Hematopoietic multipotent progenitor cell (in vitro differentiated cells): ENCODE data around the gene NANOS1. TPM values are rescaled to one million over a fixed set of nuclear protein-coding genes. Genes with fewer than 3 reads are reported as not detected.

Experiments used
- DNase-seq, 3 donors: peaks; one replicate each; pipeline ENCODE4 v3.0.0-alpha.2; 2011 to 2015; ENCODE audit warnings: low read depth in 2 of 3, low spot score in 2 of 3
- total RNA-seq: library from RNA; depleted of rRNA; stranded (reverse); fragments of >200 nt; gene quantifications from one replicate; pipeline ENCODE4 v1.2.3, GENCODE V29; 2012

Gene NANOS1, protein sequence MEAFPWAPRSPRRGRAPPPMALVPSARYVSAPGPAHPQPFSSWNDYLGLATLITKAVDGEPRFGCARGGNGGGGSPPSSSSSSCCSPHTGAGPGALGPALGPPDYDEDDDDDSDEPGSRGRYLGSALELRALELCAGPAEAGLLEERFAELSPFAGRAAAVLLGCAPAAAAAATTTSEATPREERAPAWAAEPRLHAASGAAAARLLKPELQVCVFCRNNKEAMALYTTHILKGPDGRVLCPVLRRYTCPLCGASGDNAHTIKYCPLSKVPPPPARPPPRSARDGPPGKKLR
- 0.27 TPM for total RNA-seq

DNA sequence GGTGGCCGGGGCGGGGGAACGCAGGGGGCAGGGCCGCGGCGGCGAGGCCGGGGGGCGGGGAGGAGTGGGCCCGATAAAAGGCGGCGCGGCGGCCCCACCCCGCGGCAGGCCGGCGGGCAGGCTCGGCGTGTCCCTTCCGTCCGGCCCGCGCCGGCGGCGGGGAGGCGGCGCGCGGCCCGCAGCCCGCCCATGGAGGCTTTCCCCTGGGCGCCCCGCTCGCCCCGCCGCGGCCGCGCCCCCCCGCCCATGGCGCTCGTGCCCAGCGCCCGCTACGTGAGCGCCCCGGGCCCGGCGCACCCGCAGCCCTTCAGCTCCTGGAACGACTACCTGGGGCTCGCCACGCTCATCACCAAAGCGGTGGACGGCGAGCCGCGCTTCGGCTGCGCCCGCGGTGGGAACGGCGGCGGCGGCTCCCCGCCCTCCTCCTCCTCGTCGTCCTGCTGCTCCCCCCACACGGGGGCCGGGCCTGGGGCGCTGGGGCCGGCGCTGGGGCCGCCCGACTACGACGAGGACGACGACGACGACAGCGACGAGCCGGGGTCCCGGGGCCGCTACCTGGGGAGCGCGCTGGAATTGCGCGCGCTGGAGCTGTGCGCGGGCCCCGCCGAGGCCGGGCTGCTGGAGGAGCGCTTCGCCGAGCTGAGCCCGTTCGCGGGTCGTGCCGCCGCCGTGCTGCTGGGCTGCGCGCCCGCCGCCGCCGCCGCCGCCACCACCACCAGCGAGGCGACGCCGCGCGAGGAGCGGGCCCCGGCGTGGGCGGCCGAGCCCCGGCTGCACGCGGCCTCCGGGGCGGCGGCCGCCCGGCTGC is at the start of gene NANOS1:
Gene NANOS1 (plus strand): TSS at position 102 of the 808 bp plus-strand sequence. CDS start 88 bp downstream, at position 190.
- peak in 2 of 3 donors; percentile 4 to 9 for DNase-seq

DNA sequence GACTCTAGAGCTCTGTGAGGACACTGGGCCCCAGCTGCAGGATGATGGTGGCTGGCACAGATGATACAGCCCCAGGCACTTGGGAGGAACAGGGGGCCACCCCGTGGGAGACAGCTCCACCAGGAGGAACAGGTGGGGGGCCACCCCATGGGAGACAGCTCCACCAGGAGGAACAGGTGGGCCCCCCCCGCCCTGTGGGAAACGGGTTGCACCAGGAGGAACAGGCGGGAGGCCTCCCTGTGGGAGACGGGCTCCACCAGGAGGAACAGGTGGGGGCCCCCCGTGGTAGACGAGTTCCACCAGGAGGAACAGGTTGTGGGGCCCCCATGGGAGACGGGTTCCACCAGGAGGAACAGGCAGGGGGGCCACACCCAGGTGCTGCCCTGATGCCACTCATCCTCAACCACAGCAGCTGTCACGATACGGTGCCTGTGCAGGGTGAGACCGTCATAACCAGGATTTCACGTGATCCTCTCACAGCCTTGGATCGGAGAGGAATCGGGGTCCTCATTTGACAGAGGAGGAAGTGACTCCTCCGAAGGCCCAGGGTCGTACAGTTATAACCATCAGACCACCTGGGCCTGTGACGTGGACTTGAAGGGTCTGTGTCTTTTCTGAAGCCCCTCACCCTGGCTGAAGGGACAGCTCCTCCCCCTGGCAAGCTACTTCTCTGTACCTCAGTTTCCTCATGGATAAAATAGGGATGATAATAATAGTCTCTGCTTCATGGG is 49.2 kb upstream of the NANOS1 start:
- DNase-seq, result no peak

- no peak for DNase-seq
These were observed 48.6 kb upstream of the NANOS1 start for GRCh38 chr10:118980870-118981269.

DNA sequence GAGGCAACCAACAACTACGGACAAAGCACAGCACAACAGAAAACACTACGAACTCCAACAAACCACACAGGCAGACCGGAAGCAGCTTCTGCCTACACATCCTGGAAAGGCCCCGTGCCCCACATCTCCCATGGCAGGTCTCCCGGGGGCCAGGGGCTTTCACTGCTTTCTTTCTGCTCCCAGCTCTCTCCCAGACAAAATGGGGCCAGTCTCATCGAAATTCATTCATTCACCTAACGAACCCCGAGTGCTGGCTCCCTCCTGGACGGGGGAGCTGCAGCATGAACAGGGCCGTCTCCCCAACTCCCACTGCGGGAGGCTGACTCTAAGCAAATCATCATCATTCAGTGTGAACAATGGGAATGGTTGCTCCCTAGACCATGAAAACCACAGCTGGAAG is 47.6 kb upstream of the NANOS1 start:
- no peak for DNase-seq

DNA sequence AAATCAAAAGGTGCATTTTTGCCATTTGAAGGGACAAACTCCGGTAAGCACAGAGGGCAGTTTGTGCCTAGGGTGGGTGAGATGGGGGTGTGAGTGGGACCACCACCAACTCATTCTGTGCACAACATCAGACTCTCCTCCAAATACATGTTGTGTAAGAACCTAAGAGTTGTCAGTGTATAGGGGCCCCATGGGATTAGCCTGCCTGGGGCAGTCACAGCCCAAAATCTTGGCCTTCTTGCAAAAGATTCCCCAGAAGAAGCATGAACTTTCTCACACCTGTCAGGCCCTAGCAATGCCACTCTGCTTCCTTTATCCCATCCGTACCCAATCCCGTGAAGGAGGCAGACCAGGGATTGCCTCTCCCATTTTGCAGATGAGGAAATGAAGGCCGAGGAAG is 47.1 kb upstream of the NANOS1 start:
- no peak for DNase-seq

DNA sequence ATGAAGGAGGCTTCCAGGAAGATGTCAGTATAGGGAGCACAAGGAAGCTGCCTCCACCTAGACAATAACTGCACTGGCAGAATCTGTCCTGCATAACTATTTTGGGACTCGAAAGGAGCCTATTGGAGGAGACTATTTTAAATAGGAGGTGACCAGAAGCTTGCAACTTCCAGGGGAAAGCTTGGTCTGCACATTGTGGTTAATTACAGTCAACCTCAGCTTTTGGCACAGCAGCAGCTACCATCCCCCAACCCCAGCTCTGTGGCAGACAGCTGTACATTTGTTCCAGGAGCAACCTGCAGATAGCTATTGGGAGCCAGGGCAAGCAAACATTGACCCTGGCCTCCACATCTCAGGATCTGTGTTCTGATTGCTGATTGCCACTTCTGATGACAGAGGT is 46.3 kb upstream of the NANOS1 start:
- DNase-seq, result peak in 1 of 3 donors; percentile 6

DNA sequence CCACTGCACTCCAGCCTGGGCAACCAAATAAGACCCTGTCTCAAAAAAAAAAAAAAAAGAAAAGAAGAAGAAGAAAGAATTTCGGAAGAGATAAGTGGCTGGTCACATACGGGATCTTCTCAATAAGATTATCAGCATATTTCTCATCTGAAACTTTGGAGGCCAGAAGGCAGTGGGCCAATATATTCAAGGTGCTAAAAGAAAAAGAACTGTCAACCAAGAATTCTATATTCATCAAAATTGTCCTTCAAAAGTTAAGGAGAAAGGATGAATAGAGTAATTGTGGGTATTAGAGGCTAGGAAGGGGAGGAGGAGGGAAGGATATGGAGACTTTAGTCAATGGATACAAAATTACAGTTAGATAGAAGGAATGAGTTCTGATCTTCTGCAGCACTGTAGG is 43.9 kb upstream of the NANOS1 start:
- DNase-seq, result no peak

GRCh38 chr10:118986815-118987790 is 42.4 kb upstream of the NANOS1 start:
- no peak for DNase-seq

GRCh38 chr10:118990326-118990725 is 39.2 kb upstream of the NANOS1 start:
- no peak for DNase-seq

- no peak for DNase-seq
These were observed 37.0 kb upstream of the NANOS1 start for GRCh38 chr10:118992496-118992895.

- no peak for DNase-seq
These were observed 36.3 kb upstream of the NANOS1 start for GRCh38 chr10:118993214-118993613.

- no peak for DNase-seq
These were observed 35.2 kb upstream of the NANOS1 start for GRCh38 chr10:118994321-118994720.

GRCh38 chr10:118995739-118996138 is 33.8 kb upstream of the NANOS1 start:
- no peak for DNase-seq

DNA sequence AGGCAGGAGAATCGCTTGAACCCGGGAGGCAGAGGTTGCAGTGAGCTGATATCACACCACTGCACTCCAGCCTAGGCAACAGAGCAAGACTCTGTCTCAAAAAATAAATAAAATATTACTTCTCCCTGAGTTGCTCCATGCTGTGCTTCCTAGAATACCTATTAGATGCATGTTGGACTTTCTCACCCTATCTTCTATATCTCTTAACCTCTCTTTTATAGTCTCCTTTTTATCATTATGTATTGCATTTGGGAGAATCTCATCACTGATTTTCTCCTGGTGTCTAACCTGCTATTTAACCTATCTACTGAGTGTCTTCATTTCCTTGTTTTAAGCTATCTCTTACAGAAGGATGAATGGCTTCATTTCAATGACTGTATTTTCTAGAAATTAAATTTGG is 32.1 kb upstream of the NANOS1 start:
- DNase-seq, result no peak

GRCh38 chr10:118998183-118998582 is 31.3 kb upstream of the NANOS1 start:
- DNase-seq, result no peak

DNA sequence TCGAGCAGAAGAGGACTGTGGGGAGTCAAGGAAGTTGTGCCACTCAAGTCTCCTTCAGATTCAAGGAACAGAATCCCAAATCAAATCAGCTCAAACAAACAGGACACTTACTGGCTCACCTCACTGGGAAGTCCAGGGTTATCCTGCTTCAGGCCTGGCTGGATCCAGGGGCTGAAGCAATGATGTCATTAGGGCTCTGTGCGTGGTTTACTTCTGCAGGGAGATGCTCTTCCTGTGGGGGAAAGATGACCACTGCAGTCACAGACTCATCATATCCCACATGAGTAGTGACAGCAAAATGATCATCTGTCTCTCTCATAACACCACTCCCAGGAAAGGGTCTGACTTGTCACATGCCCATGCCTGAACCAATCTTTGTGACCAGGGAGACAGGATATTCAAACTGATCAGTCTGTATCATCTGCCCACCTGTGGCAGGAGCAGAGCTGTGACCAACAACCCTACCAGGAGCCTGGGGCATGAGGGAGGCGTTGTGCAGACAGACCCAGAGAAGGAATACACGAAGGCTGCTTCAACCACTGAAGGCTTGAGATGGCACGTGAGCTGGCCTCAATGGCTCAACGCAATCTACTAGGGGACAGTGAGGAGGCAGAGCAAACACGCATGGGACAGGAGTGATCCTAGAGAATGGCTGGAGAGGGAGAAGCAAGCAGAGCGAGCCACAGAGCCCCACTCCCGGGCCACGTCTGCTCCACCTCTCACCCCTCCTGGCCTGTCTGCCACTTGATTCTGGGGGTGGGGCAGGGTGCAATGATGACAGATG is 27.6 kb upstream of the NANOS1 start:
- no peak for DNase-seq

GRCh38 chr10:119003572-119004289 is 25.8 kb upstream of the NANOS1 start:
- no peak for DNase-seq

- no peak for DNase-seq
These were observed 24.0 kb upstream of the NANOS1 start for GRCh38 chr10:119005362-119006043.
